Psoas muscle (tissue), 8 donors: Measurements from ENCODE around the gene ACOD1. TPM values are rescaled to one million over a fixed set of nuclear protein-coding genes. Genes with fewer than 3 reads are reported as not detected.

Experiments
- ATAC-seq, 4 donors: fragments of 200-7000 bp; cut with Tn5 transposase; one replicate each; pipeline ENCODE4 v1.9.1; 2020; ENCODE audit warnings: moderate library complexity in 3 of 4, mild to moderate bottlenecking in 2 of 4
- DNase-seq, 2 donors: peaks; one replicate each; pipeline ENCODE4 v3.0.0-alpha.2; 2020
- H3K27ac ChIP-seq: fragments of 200-600 bp; one replicate; pipeline ENCODE4 v1.8.0; 2022
- H3K27me3 ChIP-seq, 3 donors: fragments of 200-600 bp in 1 of 3; one replicate each; pipeline versions ENCODE4 v1.6.1 to v1.8.0; 2013 to 2022; ENCODE audit warnings: low read length in 2 of 3, mild to moderate bottlenecking in 2 of 3, moderate library complexity in 1 of 3; ENCODE audit not compliant: insufficient read depth in 3 of 3
- H3K36me3 ChIP-seq, 2 donors: fragments of 200-600 bp in 1 of 2; one replicate each; pipeline versions ENCODE4 v1.6.1 to v1.8.0; 2013 to 2022; ENCODE audit warnings: low read depth in 1 of 2, mild to moderate bottlenecking in 1 of 2, moderate library complexity in 1 of 2; ENCODE audit not compliant: insufficient read depth in 1 of 2
- H3K4me1 ChIP-seq: fragments of 200-600 bp; one replicate; pipeline ENCODE4 v1.8.0; 2022
- H3K4me3 ChIP-seq: fragments of 200-600 bp; one replicate; pipeline ENCODE4 v1.8.0; 2022; ENCODE audit warnings: mild to moderate bottlenecking
- H3K9me3 ChIP-seq: fragments of 200-600 bp; one replicate; pipeline ENCODE4 v1.8.0; 2022
- CTCF ChIP-seq: fragments of 200-600 bp; IDR thresholded peaks from one replicate; pipeline ENCODE4 v1.8.0; 2022; ENCODE audit warnings: antibody characterized with exemption
- WGBS, 3 donors: extraction: QIAGEN DNeasy Blood & Tissue Kit; methylation state at CpG; one replicate each; pipeline versions ENCODE4 v1.1.6 to v1.1.7; 2013; 5-methylcytosine and 5-hydroxymethylcytosine counted together
- intact Hi-C, 2 donors: fragments of 100-400 bp; cut with DNase I; formaldehyde crosslinking; loops; one replicate each; pipeline versions ENCODE4 v1.11.0 to v1.14.2; 2022
- polyA plus RNA-seq, 3 donors: library from polyadenylated mRNA; stranded (reverse); fragments of 200-250 nt; gene quantifications; one replicate each; pipeline ENCODE4 v1.2.3, GENCODE V29; 2013
- total RNA-seq, 4 donors: library from RNA; stranded (reverse); fragmentation: NEBNext Ultra II Directional in 2 of 4; extraction: Animal tissue kit (Norgen Biotek cat#: 25700) in 2 of 4; gene quantifications; one replicate each; pipeline versions ENCODE4 v1.2.1 to v1.2.4, GENCODE V29; 2021 to 2023
- donor health status: healthy with polysubstance abuse.
- donor health status: DM: no; HTN: no; CAD: no; lungs with moderate emphysema.
- donor health status: Bipolar disorder and iron deficiency.
- donor health status: healthy.
- donor health status: DM: yes; HTN: yes; CAD: no.
- donor health status: DM: no; HTN: no; CAD: no.
- donor health status: DM: no; HTN: no; CAD: no.
- donor health status: DM: yes; HTN: yes; CAD: no.

Gene ACOD1
- total and polyA plus RNA-seq, 7 donors, result not detected

DNA sequence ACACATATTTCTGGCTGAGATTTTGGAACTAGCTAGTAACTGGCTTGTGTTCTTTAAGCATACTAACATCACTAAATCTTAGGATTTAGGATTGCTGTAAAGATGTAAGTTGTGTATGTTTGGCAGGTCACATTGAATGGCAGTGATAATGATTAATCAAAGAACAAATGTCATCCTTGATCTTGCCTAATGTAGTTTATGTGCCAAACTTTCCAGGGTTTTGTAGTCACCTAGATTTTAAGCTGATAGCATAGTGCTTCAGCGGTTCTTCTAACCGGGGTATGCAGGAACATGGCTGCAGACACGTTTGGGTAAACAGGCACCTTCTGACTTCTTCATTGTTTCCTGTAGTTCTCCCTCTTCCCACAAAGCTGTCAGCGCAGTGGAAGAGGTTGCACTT lies 53.2 kb downstream of the ACOD1 start:
- peaks cover 6% of the 10 kb centered on the region for H3K4me1 ChIP-seq
- no peaks in the 10 kb centered on the region for H3K9me3 ChIP-seq
- DNase-seq (no peak), ATAC-seq (peak in 1 of 4 donors; percentile 37)
- no peak overlapping the region for H3K27ac ChIP-seq
- TF ChIP-seq CTCF, result no peak
- WGBS, 3 donors, result 71 to 77% (median 73%) methylated on average over 4 of the region's 4 CpGs
- intact Hi-C loops, result no loop called here
- no peaks in the 10 kb centered on the region for H3K27me3 ChIP-seq
- peaks cover 10 to 65% of the 10 kb centered on the region in 2 donors for H3K36me3 ChIP-seq
- no peak overlapping the region for H3K4me3 ChIP-seq

DNA sequence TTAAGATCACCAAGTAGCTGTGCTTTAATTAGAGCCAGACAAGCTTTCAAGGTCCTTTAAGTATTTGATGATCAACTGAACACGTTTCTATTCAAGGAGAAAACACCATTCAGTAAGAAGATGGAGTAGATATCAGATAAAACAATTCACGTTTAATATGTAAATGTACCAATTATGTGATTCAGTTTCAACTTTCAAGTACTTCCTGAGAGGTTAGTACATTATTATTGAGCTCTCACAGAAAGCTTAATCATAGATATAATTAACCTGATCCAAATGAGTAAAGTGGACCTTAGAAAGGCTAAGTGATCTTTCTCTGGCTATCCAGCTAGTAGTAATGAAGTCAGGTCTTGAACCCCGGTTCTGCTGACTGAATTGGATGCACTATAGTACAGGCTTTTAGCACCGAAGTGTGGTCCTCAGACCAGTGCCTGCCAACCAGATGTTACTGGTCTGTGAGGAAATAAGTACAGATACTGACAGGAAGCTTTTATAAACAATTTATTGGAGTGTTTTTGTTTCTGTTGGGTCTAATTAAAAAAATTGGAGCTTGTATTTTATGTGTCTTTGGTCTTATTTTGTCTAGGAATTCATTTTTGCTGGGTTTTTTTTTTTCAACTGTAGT lies 53.8 kb downstream of the ACOD1 start:
- Histone ChIP-seq H3K4me1 (peaks cover 10% of the 10 kb centered on the region), H3K36me3 (peaks cover 7 to 65% of the 10 kb centered on the region in 2 donors), H3K4me3 (no peak overlapping the region), H3K27me3 (no peaks in the 10 kb centered on the region), H3K9me3 (no peaks in the 10 kb centered on the region), H3K27ac (peak overlapping the region; percentile 34)
- DNase-seq (no peak), ATAC-seq (peak in 2 of 4 donors; percentile 25 to 42)
- 46 to 60% (median 47%) methylated on average over 4 of the region's 4 CpGs for WGBS, 3 donors
- no peak for TF ChIP-seq CTCF
- intact Hi-C loops, result no loop called here

DNA sequence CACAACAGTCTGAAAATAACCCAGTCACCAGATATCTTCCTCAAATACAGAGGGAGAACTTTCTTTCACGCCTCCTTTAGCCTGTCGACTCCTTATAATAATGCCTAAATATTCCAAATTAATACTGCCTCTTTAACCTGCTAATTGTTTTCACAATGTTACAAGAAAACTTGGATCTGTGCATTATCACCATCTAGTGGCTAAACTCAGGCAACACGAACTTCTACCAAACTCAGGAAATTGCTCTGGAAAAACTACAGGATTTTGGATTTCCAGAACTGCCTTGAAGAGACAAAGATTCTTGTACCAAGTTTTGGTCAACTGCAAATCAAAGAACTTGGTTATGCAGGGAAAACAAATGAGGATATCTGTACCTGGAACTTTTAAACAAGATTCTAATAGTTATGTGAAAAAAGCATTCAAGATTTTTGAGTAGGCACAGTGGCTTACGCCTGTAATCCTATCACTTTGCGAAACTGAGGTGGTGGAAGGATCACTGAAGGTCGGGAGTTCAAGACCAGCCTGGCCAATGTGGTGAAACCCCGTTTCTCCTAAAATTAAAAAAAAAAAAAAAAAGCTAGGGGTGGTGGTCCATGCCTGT lies 54.4 kb downstream of the ACOD1 start:
- H3K4me1 ChIP-seq, result peaks cover 10% of the 10 kb centered on the region
- H3K9me3 ChIP-seq, result no peaks in the 10 kb centered on the region
- WGBS, 3 donors, result 57 to 70% (median 60%) methylated on average over 7 of the region's 7 CpGs
- peaks cover 7 to 65% of the 10 kb centered on the region in 2 donors for H3K36me3 ChIP-seq
- intact Hi-C loops, result no loop called here
- H3K27ac ChIP-seq, result peak overlapping the region; percentile 34
- ATAC-seq, result peak in 3 of 4 donors; percentile 42 to 67 (median 46)
- DNase-seq, result no peak
- TF ChIP-seq CTCF, result peak; percentile 63
- no peaks in the 10 kb centered on the region for H3K27me3 ChIP-seq
- H3K4me3 ChIP-seq, result no peak overlapping the region

Other genes starting within 250 kb of the ACOD1 start
- 10 to 100 TPM; 22.4 to 31.3 (median 26.7) TPM for gene KCTD12, start 62.1 kb upstream of the ACOD1 start, total RNA-seq
- gene KCTD12, start 62.1 kb upstream of the ACOD1 start, polyA plus RNA-seq, result 10 to 100 TPM; 11.6 to 19.2 (median 14.4) TPM
- gene CLN5, start 43.6 kb downstream of the ACOD1 start, total RNA-seq, result 1 to 10 TPM; 5.8 to 9.5 (median 8.9) TPM
- gene CLN5, start 43.6 kb downstream of the ACOD1 start, polyA plus RNA-seq, result 10 to 100 TPM in 1 of 3 donors, 1 to 10 TPM in 2; 4.9 to 10.6 (median 8.0) TPM
- gene FBXL3, start 78.6 kb downstream of the ACOD1 start, total RNA-seq, result 10 to 100 TPM; 23.5 to 40.4 (median 24.4) TPM
- gene FBXL3, start 78.6 kb downstream of the ACOD1 start, polyA plus RNA-seq, result 10 to 100 TPM; 12.5 to 41.3 (median 25.1) TPM